Chondrocyte (in vitro differentiated cells): Measurements from ENCODE around the gene VMP1. TPM values are rescaled to one million over a fixed set of nuclear protein-coding genes. Genes with fewer than 3 reads are reported as not detected.

ENCODE experiments used
- DNase-seq: peaks from one replicate; pipeline ENCODE4 v3.0.0; 2021; ENCODE audit warnings: mixed read lengths, low spot score
- H3K27ac Mint-ChIP-seq: one replicate; pipeline ENCODE4 v1.8.0; 2021; ENCODE audit warnings: mild to moderate bottlenecking, moderate library complexity, mixed read lengths; ENCODE audit not compliant: unreplicated experiment
- H3K27me3 Mint-ChIP-seq: 2 replicates; pipeline ENCODE4 v1.8.0; 2021; ENCODE audit warnings: low read depth, mixed read lengths
- H3K36me3 Mint-ChIP-seq: 2 replicates; pipeline ENCODE4 v1.8.0; 2021; ENCODE audit warnings: low read depth, mixed read lengths
- H3K4me1 Mint-ChIP-seq: 2 replicates; pipeline ENCODE4 v1.8.0; 2021; ENCODE audit warnings: low read depth, mild to moderate bottlenecking, mixed read lengths
- H3K4me3 Mint-ChIP-seq: one replicate; pipeline ENCODE4 v1.8.0; 2021; ENCODE audit warnings: mild to moderate bottlenecking, moderate library complexity, mixed read lengths; ENCODE audit not compliant: unreplicated experiment
- H3K9me3 Mint-ChIP-seq: 2 replicates; pipeline ENCODE4 v1.8.0; 2021; ENCODE audit warnings: low read depth, mixed read lengths
- long read RNA-seq: library from polyadenylated mRNA; stranded (forward); transcript quantifications from one replicate; pipeline ENCODE4 v2.0.0, GENCODE V29; 2021
- total RNA-seq: library from RNA; stranded (reverse); gene quantifications from 3 replicates; pipeline ENCODE4 v1.2.1, GENCODE V29; 2021
- TF ChIP-seq, protein P1 (sequence below): fragments of 200-600 bp; sonication (generic); IDR thresholded peaks from 2 replicates; pipeline ENCODE4 v1.5.0; 2021; ENCODE audit warnings: antibody characterized with exemption, mild to moderate bottlenecking, moderate library complexity

Gene VMP1
- 295 to 347 TPM (median 324 TPM) in 3 replicates for total RNA-seq
- long read RNA-seq, full-length matches to known transcripts, result 146 of 164 reads
- long read RNA-seq, partial matches to known transcripts, result 4 of 164 reads
- long read RNA-seq, other reads (novel, unspliced or antisense), result 14 of 164 reads

DNA sequence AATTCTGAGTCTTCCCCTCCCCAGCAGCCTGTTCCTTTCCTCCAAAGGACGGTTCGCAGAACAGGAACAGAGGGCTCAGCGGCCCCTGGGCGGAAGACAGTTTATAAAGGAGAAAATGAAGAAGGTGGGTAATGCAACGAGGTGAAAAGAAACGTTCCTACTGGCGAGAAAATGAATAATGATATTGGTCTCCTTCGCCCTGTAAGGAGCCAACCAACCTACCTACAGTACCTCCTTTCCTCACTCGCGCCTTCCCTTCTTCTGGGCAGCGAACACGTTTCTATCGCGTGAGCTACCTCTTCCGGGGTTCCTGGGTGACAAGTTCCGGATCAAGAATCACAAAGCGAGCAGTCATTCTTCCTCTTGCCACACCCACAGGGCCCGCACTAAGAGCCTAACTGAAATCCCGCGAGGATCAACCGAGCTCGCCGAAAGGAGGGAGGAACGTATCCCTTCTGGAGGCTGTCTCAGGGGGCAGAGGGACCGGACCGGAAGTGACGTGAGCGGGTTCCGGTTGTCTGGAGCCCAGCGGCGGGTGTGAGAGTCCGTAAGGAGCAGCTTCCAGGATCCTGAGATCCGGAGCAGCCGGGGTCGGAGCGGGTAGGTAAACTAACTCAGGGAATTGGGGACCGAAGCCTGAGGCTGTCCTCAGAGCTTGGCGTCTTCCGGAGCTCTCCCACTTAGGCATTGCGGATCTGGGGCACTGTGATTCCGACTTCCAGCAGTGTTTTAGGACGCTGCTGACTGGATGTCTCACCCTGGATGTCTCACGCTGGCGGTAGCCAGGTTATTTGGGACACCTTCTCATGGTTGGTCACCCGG is at the start of gene VMP1, which contains the start of gene PTRH2:
Gene VMP1, plus strand, starts transcription at position 506 of the 822 bp plus-strand sequence. CDS start 23,793 bp downstream, outside the sequence.
Gene PTRH2, minus strand, starts transcription at position 282 of the 822 bp plus-strand sequence. CDS start 9,452 bp downstream, outside the sequence.
- peak; percentile 99 for DNase-seq
- Mint-ChIP-seq H3K4me1 (peaks cover 48% of the 10 kb centered on the region), H3K27me3 (no peaks in the 10 kb centered on the region), H3K9me3 (no peaks in the 10 kb centered on the region), H3K4me3 (peak within 1 kb of the TSS; percentile 98), H3K36me3 (no peaks in the 10 kb centered on the region), H3K27ac (peak within 1 kb of the TSS; percentile 99)
- TF ChIP-seq, protein P1, sequence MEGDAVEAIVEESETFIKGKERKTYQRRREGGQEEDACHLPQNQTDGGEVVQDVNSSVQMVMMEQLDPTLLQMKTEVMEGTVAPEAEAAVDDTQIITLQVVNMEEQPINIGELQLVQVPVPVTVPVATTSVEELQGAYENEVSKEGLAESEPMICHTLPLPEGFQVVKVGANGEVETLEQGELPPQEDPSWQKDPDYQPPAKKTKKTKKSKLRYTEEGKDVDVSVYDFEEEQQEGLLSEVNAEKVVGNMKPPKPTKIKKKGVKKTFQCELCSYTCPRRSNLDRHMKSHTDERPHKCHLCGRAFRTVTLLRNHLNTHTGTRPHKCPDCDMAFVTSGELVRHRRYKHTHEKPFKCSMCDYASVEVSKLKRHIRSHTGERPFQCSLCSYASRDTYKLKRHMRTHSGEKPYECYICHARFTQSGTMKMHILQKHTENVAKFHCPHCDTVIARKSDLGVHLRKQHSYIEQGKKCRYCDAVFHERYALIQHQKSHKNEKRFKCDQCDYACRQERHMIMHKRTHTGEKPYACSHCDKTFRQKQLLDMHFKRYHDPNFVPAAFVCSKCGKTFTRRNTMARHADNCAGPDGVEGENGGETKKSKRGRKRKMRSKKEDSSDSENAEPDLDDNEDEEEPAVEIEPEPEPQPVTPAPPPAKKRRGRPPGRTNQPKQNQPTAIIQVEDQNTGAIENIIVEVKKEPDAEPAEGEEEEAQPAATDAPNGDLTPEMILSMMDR, result no peak

DNA sequence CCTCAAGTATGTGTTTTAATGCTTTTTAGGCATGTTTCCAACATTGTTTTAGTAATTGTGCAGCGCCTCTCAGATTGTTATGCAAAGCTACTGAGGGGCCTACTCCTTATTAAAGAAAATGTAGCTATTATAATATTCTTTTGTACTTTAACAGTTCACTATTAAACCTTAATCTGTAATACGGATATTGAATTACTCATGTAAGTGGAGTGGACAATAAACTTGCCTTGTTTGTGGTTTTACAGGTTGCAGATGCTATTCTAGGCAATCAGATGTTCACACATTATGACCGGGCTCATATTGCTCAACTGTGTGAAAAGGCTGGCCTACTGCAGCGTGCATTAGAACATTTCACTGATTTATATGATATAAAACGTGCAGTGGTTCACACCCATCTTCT is 41.2 kb upstream of the VMP1 start:
- H3K27ac Mint-ChIP-seq, result no peak overlapping the region
- no peak overlapping the region for H3K4me3 Mint-ChIP-seq
- TF ChIP-seq, protein P1, result no peak
- H3K27me3 Mint-ChIP-seq, result no peaks in the 10 kb centered on the region
- peaks cover 29% of the 10 kb centered on the region for H3K4me1 Mint-ChIP-seq
- DNase-seq, result no peak
- H3K9me3 Mint-ChIP-seq, result no peaks in the 10 kb centered on the region
- H3K36me3 Mint-ChIP-seq, result peaks cover 21% of the 10 kb centered on the region

DNA sequence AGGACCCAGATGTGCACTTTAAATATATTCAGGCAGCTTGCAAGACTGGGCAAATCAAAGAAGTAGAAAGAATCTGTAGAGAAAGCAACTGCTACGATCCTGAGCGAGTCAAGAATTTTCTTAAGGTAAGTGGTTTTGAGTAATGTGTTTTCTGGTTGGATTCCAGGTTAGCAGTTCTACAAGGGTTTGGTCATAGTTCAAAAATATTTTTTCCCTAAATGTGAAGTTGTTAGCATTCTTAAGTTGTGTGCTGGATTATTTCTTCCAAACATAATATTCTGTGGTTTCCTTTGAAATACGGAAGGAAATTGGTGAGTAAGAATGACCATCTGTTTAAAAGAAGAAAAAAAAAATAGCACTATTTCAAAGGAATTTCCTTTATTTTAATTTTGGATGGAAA is 38.6 kb upstream of the VMP1 start:
- H3K27ac Mint-ChIP-seq, result peak overlapping the region; percentile 83
- TF ChIP-seq, protein P1, result no peak
- peaks cover 20% of the 10 kb centered on the region for H3K36me3 Mint-ChIP-seq
- H3K4me1 Mint-ChIP-seq, result peaks cover 36% of the 10 kb centered on the region
- no peaks in the 10 kb centered on the region for H3K9me3 Mint-ChIP-seq
- DNase-seq, result no peak
- H3K4me3 Mint-ChIP-seq, result no peak overlapping the region
- no peaks in the 10 kb centered on the region for H3K27me3 Mint-ChIP-seq

DNA sequence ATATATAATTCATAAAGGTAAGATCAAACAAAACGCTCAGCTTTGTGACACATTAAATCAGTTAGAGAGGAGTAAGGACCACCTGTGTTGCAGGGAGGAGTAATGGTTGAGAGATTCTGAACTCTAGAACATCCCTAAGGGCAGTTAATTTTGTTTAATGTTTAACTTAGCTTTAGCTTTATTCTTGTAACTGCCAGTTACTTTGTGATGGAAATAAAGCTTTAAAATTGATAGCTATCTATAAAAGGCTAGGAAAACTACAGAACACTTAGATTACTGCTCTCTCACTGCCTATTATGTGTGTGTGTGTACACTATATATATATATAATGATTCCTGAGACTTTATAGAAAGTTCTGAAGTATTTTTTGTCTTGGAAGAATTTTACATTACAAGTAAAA is 38.0 kb upstream of the VMP1 start:
- TF ChIP-seq, protein P1, result no peak
- no peak overlapping the region for H3K4me3 Mint-ChIP-seq
- H3K27ac Mint-ChIP-seq, result peak overlapping the region; percentile 83
- H3K4me1 Mint-ChIP-seq, result peaks cover 36% of the 10 kb centered on the region
- peaks cover 17% of the 10 kb centered on the region for H3K36me3 Mint-ChIP-seq
- H3K9me3 Mint-ChIP-seq, result no peaks in the 10 kb centered on the region
- DNase-seq, result no peak
- no peaks in the 10 kb centered on the region for H3K27me3 Mint-ChIP-seq

DNA sequence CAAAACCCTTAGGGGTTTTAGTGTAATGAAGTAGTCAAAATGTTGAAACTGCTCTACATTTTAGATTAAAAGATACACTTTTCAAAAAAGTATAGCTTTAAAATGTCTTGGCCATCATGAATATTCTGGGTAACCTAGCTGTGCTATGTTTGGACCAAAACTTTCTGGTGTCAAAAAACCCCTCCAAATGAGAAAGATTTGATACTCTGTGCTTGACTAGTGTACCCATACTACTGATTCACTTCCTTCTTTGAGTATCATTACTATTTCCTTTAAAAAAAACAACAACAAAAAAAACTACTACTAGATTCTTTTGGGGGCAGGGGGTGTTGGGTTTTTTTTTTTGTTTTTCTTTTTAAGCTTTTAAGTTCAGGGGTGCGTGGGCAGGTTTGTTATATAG is 37.5 kb upstream of the VMP1 start:
- DNase-seq, result no peak
- no peaks in the 10 kb centered on the region for H3K27me3 Mint-ChIP-seq
- H3K4me1 Mint-ChIP-seq, result peaks cover 36% of the 10 kb centered on the region
- TF ChIP-seq, protein P1, result no peak
- H3K9me3 Mint-ChIP-seq, result no peaks in the 10 kb centered on the region
- H3K36me3 Mint-ChIP-seq, result peaks cover 18% of the 10 kb centered on the region
- H3K27ac Mint-ChIP-seq, result peak overlapping the region; percentile 75
- no peak overlapping the region for H3K4me3 Mint-ChIP-seq
